HFF-Myc (cell line): ENCODE results near the gene POLR1E.

Source experiments
- DNase-seq: peaks from one replicate; pipeline ENCODE4 v3.0.0-alpha.2; 2011; ENCODE audit warnings: low read depth; ENCODE audit errors: extremely low read depth
- H3K4me3 ChIP-seq: replicated peaks from 2 replicates; pipeline ENCODE4 v1.5.1; 2011; ENCODE audit warnings: low read depth, mild to moderate bottlenecking, control low read depth, low read length
- CTCF ChIP-seq: IDR thresholded peaks from 2 replicates; pipeline ENCODE4 v1.5.1; 2012; ENCODE audit warnings: mild to moderate bottlenecking, low read depth, low read length, control low read depth; ENCODE audit errors: missing control alignments

POLR1E gene

GRCh38 chr9:37551468-37551867, 65.7 kb downstream of the POLR1E start:
- DNase-seq: no peak
- no peak for TF ChIP-seq CTCF
- H3K4me3 ChIP-seq: no peak overlapping the region

- H3K4me3 ChIP-seq: no peak overlapping the region
- no peak for DNase-seq
- no peak for TF ChIP-seq CTCF
These were observed 66.1 kb downstream of the POLR1E start for GRCh38 chr9:37551888-37552287.
